ENCODE results near the gene ABCA2. TPM values are rescaled to one million over a fixed set of nuclear protein-coding genes. Genes with fewer than 3 reads are reported as not detected.

The ABCA2 gene
- total RNA-seq, 1 experiment from 2014 or later = 10.9 TPM

DNA sequence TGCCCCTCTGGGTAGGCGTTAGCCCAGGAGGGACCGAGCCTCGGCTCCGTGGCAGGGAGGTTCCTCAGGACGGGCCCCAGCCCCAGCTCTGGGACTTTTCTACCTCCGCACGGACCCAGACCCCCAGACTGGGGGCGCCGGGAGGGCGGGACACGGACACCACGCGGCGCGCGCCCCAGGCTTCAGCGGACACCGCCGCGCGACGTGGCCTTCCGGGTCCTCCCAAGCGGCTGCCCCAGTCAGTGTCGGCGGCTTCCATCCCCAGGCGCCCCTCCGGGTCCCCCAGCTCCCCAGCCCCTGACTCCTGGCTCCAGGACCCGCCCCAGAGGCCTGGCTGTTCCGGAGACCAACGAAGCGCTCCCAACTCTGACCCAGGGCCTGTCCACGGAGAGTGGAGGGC is 42.2 kb downstream of the ABCA2 start:
- H3K36me3 ChIP-seq = no peaks in the 10 kb centered on the region
- no peak for DNase-seq
- no peaks in the 10 kb centered on the region for H3K27me3 ChIP-seq
- no peak overlapping the region for H3K4me3 ChIP-seq
- no peaks in the 10 kb centered on the region for H3K9me3 ChIP-seq

DNA sequence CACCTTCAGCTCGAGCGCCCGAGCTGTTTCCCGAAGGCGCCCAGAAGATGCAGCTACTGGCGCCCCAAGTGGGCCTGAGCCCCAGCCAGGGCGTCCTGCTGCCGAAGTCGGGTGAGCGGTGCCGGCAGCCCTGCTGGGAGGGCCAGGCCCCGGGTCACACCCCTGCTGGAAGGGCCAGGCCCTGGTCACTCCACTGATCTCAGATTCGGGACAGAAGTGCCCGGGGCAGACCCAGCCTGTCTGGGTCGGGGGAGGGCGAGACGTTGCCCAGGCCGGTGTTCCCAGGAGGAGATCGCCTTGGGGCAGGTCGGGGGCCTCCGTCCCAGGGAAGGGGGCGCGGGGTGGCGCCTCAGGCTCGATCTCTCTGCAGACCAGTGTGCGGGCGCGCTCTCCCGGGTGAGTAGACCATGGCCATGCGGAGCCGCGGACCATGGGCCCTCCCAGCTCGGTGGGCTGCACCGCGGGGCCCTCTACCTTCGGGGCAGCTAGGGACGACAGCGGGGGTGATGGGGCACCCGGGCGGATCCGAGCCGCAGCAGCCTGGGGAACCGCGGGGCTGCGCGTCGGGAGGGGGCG is 42.9 kb downstream of the ABCA2 start:
- DNase-seq = no peak
- no peak overlapping the region for H3K4me3 ChIP-seq
- no peaks in the 10 kb centered on the region for H3K27me3 ChIP-seq

GRCh38 chr9:136984464-136985026 is 43.5 kb downstream of the ABCA2 start:
- Histone ChIP-seq H3K4me3 (no peak overlapping the region), H3K36me3 (no peaks in the 10 kb centered on the region), H3K9me3 (no peaks in the 10 kb centered on the region), H3K27me3 (no peaks in the 10 kb centered on the region)
- DNase-seq = no peak

More for the DNA sequence above, 42.9 kb downstream of the ABCA2 start:
- Histone ChIP-seq H3K9me3 (no peaks in the 10 kb centered on the region), H3K36me3 (no peaks in the 10 kb centered on the region)

DNA sequence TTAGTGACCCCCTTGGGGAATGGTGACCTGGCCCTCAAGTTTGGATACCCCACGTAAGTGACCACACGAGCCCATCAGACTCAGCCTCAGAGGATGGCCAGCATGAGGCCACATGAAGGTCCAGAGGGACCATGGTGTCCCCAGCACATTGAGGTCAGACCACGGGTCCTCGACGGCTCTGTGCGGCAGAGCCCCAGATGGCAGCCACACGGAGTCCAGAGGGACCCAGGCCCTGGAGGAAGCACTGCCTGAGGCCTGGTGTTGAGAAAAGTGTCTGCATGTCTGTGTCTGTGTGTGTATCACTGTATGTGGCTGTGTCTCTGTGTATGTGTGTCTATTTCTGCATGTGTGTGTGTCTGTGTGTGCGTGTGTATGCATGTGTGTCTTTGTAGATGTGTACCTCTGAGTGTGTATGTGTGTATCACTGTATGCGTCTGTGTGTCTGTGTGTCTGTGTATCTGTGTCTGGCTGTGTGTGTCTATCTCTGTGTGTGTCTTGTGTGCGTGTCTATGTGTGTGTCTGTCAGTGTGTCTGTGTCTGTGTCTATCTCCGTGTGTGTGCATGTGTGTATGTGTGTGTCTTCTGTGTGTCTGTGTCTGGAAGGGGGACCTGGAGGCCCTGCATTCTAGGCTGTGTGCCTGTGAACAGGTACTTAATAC is 44.3 kb downstream of the ABCA2 start:
- Histone ChIP-seq H3K27me3 (no peaks in the 10 kb centered on the region), H3K4me3 (no peak overlapping the region), H3K36me3 (no peaks in the 10 kb centered on the region), H3K9me3 (no peaks in the 10 kb centered on the region)
- DNase-seq = no peak

GRCh38 chr9:136983167-136983566 is 44.9 kb downstream of the ABCA2 start:
- H3K36me3 ChIP-seq = no peaks in the 10 kb centered on the region
- no peaks in the 10 kb centered on the region for H3K9me3 ChIP-seq
- DNase-seq = no peak
- H3K4me3 ChIP-seq = no peak overlapping the region
- no peaks in the 10 kb centered on the region for H3K27me3 ChIP-seq

- no peaks in the 10 kb centered on the region for H3K9me3 ChIP-seq
- no peaks in the 10 kb centered on the region for H3K27me3 ChIP-seq
- no peaks in the 10 kb centered on the region for H3K36me3 ChIP-seq
- H3K4me3 ChIP-seq = no peak within 1 kb of the TSS
- DNase-seq = no peak
Measured at GRCh38 chr9:136982232-136983051, 45.6 kb downstream of the ABCA2 start, which contains the start of gene LCNL1. Gene LCNL1 (plus strand): TSS chr9:136982993. CDS start chr9:136983587, 594 bp downstream.

GRCh38 chr9:136981588-136982231 is 46.3 kb downstream of the ABCA2 start:
- H3K27me3 ChIP-seq = no peaks in the 10 kb centered on the region
- no peak for DNase-seq
- H3K36me3 ChIP-seq = no peaks in the 10 kb centered on the region
- H3K4me3 ChIP-seq = no peak overlapping the region
- H3K9me3 ChIP-seq = no peaks in the 10 kb centered on the region

- no peak for DNase-seq
- H3K36me3 ChIP-seq = no peaks in the 10 kb centered on the region
- no peaks in the 10 kb centered on the region for H3K9me3 ChIP-seq
- H3K4me3 ChIP-seq = no peak overlapping the region
- no peaks in the 10 kb centered on the region for H3K27me3 ChIP-seq
Measured at GRCh38 chr9:136980669-136981478, 47.2 kb downstream of the ABCA2 start.

GRCh38 chr9:136979769-136980587 is 48.1 kb downstream of the ABCA2 start:
- no peaks in the 10 kb centered on the region for H3K9me3 ChIP-seq
- H3K4me3 ChIP-seq = no peak overlapping the region
- H3K36me3 ChIP-seq = no peaks in the 10 kb centered on the region
- no peak for DNase-seq
- no peaks in the 10 kb centered on the region for H3K27me3 ChIP-seq

GRCh38 chr9:136978865-136979544 is 49.0 kb downstream of the ABCA2 start:
- Histone ChIP-seq H3K9me3 (no peaks in the 10 kb centered on the region), H3K4me3 (no peak overlapping the region), H3K36me3 (no peaks in the 10 kb centered on the region), H3K27me3 (no peaks in the 10 kb centered on the region)
- DNase-seq = no peak

- DNase-seq = peak; percentile 48
- no peaks in the 10 kb centered on the region for H3K36me3 ChIP-seq
- no peaks in the 10 kb centered on the region for H3K9me3 ChIP-seq
- H3K27me3 ChIP-seq = no peaks in the 10 kb centered on the region
- 0 out of 2 replicates have a peak overlapping the region, but pooled peaks have one; percentile 21 for H3K4me3 ChIP-seq
Measured at GRCh38 chr9:136978073-136978864, 49.8 kb downstream of the ABCA2 start.

DNA sequence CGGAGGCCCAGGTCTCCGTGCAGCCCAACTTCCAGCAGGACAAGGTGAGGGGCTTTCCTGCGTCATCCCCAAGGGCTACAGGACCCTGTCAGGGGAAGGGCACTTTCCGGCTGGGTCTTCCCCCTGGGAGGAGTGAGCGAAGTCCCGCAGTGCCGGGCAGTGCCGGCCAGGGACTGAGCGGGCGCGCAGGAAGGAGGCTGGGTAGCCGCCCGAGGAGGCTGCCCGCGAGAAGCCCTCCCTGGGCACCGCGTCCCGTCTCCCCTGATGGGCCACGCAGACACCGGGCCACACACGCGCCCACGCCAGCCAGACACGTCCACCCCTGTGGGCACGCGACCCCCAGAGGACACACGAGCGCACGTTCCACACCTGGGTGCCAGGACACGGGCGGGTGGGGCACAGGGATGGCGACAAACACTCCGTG is 50.4 kb downstream of the ABCA2 start:
- no peaks in the 10 kb centered on the region for H3K9me3 ChIP-seq
- no peaks in the 10 kb centered on the region for H3K36me3 ChIP-seq
- no peak for DNase-seq
- no peak overlapping the region for H3K4me3 ChIP-seq
- no peaks in the 10 kb centered on the region for H3K27me3 ChIP-seq

GRCh38 chr9:136977223-136977622 is 50.8 kb downstream of the ABCA2 start, which contains the start of gene PTGDS:
Gene PTGDS (plus strand): TSS chr9:136977504. CDS start chr9:136977579, 75 bp downstream.
- Histone ChIP-seq H3K36me3 (no peaks in the 10 kb centered on the region), H3K4me3 (0 out of 2 replicates have a peak within 1 kb of the TSS, but pooled peaks have one; percentile 21), H3K9me3 (no peaks in the 10 kb centered on the region), H3K27me3 (no peaks in the 10 kb centered on the region)
- no peak for DNase-seq

GRCh38 chr9:136975644-136976043 is 52.4 kb downstream of the ABCA2 start:
- no peaks in the 10 kb centered on the region for H3K9me3 ChIP-seq
- no peaks in the 10 kb centered on the region for H3K36me3 ChIP-seq
- H3K27me3 ChIP-seq = no peaks in the 10 kb centered on the region
- no peak overlapping the region for H3K4me3 ChIP-seq
- no peak for DNase-seq

All from MG63 (cell line).